NCI-H1105 treated with DMSO at 0.1 percent for 48 hours (cell line): Measurements from ENCODE around the gene ARCN1.

Source experiments
- DNase-seq: peaks from one replicate; lab custom pipeline; 2025; lab: John Stamatoyannopoulos, UW

The ARCN1 gene

DNA sequence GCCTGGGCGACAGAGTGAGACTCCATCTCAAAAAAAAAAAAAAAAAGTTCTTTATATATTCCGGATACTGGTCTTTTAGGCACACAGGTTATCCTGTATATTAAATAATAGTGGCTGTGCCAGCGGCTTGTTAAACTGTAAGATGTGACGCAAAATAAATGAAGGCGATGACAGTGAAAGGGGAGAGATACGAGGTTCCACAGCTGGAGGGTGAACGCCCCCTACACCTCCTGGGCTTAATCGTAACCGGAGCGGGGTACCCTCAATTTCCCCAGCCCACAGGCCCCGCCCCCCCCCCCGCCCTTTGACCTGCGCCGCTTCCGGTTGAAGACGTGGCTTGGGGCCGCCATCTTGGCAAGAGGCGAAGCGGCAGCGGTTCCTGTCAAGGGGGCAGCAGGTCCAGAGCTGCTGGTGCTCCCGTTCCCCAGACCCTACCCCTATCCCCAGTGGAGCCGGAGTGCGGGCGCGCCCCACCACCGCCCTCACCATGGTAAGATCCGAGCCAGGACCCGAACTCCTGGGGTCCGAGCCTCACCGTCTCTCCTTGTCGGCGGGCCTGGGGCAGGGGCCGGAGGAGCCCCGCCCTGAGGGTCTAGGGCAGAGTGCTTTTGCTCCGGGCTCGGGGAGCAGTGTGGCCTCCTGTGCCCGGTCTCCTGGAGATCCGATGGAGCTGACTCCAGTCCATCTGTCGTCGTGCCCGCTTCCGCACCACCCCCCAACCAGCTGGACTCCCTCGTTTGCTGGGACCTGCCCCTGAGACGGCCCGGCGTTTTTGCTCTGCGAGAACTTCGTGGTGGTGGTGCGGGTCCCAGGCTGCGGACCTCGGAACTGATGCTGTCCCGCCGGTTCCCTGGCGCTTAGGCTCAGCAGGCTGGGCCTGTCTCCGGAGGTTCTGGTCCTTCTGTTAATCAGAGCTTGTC, at the start of gene ARCN1:
Gene ARCN1, plus strand, starts transcription at position 349 of the 920 bp plus-strand sequence. Its CDS starts 139 bp downstream, at position 488.
- DNase-seq, result peak; percentile 90

- peak; percentile 44 for DNase-seq
Measured at GRCh38 chr11:118522571-118523072, 49.6 kb upstream of the ARCN1 start.

DNA sequence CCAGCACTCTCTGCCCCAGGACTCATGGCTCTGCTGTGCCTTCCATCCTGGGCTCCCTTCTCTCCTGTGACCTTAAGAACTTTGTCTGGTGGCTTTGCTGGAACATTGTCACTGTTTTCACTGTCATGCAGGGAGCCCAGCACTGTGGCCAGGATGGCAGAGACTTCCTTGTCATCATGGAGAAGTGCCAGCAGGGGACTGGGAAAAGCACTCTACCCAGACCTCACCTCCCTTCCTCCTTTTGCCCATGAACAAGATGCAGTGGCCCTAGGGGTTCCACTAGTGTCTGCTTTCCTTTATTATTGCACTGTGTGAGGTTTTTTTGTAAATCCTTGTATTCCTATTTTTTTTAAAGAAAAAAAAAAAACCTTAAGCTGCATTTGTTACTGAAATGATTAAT, 47.9 kb upstream of the ARCN1 start:
- DNase-seq, result no peak

GRCh38 chr11:118524757-118525470, 47.3 kb upstream of the ARCN1 start:
- DNase-seq, result peak; percentile 18

- DNase-seq, result no peak
Measured at GRCh38 chr11:118526688-118527087, 45.5 kb upstream of the ARCN1 start.

DNA sequence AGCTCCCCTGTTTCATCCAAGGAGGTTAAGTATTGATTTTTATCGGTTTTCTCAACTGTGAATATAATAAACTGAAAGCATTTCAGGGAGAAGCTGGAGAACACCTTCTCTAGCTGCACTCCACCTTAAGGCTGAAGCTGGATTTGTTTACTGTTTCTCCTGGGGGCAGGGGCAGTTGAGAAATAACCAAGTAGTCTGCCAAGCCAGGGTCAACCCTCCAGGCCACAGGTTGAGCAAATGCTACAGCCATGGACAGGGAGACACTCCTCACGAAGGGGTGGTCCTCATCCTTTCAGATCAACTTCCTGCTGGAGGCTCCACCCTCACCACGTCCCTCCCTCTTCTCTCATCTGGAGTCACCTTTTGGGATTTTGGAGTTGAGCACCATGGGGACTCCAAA, 45.1 kb upstream of the ARCN1 start, which contains the start of gene TTC36:
Gene TTC36, plus strand, starts transcription at position 366 of the 400 bp plus-strand sequence. Its CDS starts 21 bp downstream, at position 387.
- DNase-seq, result no peak

DNA sequence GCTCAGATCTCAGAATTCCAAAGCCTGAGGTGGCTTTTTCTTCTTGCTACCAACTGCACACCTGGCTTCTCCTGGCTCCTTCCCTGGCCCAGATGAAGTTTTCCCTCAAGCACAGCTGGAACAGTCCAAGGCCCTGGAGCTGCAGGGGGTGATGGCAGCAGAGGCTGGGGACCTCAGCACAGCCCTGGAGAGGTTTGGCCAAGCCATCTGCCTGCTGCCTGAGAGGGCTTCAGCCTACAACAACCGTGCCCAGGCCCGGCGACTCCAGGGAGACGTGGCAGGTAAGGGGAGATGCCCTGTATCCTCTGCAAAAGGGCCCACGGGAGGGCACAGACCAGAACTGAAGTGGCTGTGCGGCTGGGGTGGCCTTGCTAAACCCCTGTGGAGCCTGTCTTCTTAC, 43.7 kb upstream of the ARCN1 start:
- DNase-seq, result no peak

DNA sequence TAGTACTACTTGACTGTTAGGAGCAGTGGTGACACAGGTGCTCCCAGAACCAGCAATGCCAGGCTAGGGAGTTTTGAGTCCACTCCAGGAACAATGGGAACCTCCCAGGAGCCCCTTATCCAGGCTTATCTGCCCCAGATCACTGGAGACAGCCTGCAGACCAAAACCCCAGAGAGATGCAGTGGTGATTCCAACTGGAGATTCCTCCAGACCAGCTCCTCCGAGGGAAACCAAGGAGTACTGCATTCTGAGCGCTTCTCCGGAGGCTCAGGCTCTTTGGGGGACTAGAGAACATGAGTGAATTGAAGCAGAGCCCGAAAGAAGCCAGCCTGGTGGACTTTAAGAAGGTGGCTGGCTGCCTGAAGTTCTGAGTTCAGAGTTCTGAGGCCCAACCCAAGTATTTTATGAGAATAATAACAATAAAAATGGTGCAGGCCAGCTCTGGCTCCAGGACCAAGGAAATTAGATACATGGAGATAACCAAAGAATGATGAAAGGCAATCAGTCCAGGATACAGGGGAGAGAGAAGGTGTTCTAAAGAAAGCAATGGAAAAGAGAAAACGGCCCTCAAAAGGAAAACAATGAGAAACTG, 42.5 kb upstream of the ARCN1 start:
- peak; percentile 56 for DNase-seq

- DNase-seq, result peak; percentile 99
Measured at GRCh38 chr11:118530180-118530682, 42.0 kb upstream of the ARCN1 start.

GRCh38 chr11:118530683-118531596, 41.3 kb upstream of the ARCN1 start, which contains the start of gene TMEM25:
Gene TMEM25 (plus strand): TSS chr11:118531192. CDS start chr11:118531802, 610 bp downstream.
- DNase-seq, result peak; percentile 86

DNA sequence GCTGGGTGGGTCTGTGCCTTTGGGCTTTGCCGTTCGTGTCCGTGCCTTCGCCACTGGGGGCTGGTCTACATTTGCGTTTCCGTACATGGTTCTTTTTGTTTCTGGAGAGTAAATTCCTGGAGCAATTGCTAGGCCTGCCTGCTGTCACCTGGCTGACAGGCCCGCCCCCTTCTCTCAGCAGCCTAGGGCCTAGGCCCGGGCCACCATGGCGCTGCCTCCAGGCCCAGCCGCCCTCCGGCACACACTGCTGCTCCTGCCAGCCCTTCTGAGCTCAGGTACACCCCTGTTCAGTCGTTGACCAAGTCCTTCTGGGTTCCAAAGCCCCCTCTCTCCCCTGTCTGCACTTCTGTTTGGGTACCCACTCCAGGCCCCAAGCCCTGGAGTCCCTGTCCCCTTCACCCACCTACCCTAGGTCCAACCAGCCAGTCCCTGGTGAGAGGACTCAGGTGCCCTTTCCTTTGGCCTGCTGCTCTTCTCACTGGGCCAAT, 40.6 kb upstream of the ARCN1 start:
- peak; percentile 61 for DNase-seq

DNA sequence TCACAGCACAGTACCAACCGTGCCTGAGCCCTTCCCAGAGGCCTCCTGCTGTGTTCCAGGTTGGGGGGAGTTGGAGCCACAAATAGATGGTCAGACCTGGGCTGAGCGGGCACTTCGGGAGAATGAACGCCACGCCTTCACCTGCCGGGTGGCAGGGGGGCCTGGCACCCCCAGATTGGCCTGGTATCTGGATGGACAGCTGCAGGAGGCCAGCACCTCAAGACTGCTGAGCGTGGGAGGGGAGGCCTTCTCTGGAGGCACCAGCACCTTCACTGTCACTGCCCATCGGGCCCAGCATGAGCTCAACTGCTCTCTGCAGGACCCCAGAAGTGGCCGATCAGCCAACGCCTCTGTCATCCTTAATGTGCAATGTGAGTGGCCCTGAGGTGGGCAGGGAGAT, 40.1 kb upstream of the ARCN1 start:
- no peak for DNase-seq

GRCh38 chr11:118532852-118533768, 39.1 kb upstream of the ARCN1 start:
- DNase-seq, result no peak

DNA sequence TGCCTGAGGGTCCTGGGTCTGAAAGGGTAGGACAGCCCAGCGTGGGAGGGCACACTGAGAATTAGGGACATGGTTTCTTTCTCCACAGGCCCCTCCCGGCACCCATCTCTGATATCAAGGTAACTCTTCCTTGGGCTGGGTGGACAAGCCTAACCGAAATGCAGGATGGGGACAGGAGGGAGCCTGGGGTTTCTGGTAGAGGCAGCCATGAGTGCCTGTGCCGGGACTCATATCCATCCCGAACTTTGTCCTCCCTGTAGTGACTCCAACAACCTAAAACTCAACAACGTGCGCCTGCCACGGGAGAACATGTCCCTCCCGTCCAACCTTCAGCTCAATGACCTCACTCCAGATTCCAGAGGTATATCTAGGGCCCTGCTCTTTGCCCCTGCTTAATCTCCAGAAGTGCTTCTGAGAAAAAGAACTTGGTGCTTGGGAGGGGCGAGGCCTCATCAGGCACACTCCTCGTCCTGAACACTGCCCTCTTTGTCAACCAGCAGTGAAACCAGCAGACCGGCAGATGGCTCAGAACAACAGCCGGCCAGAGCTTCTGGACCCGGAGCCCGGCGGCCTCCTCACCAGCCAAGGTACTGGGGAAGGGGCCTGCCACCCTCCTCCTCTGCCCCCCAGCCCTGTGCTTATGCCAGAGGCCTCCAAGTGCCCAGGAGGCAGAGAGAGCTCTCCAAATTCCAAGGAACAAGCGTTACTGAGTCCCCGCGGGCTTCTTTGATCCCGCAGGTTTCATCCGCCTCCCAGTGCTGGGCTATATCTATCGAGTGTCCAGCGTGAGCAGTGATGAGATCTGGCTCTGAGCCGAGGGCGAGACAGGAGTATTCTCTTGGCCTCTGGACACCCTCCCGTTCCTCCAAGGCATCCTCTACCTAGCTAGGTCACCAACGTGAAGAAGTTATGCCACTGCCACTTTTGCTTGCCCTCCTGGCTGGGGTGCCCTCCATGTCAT, 38.2 kb upstream of the ARCN1 start:
- no peak for DNase-seq

- DNase-seq, result no peak
Measured at GRCh38 chr11:118535261-118535660, 36.9 kb upstream of the ARCN1 start.

GRCh38 chr11:118536726-118537125, 35.5 kb upstream of the ARCN1 start:
- no peak for DNase-seq

DNA sequence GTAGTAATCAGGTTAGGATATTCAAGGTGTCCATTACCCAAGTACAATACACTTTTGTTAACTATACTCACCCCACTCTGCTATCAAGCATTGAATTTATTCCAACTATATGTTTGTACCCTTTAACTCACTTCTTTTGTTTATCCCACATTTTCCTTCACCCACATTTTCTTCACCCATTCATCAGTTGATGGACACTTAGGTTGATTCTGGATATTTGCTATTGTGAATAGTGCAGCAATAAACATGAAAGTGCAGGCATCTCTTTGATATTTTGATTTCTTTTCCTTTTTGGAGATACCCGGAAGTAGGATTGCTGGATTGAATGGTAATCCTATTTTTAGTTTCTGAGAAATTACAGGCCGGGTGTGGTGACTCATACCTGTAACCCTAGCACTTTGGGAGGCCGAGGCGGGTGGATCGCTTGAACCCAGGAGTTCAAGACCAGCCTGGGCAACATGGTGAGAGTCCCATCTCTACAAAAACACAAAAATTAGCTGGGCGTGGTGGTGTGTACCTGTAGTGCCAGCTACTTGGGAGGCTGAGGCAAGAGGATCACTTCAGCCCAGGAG, 34.7 kb upstream of the ARCN1 start:
- DNase-seq, result no peak

GRCh38 chr11:118544010-118544646, 28.1 kb upstream of the ARCN1 start:
- no peak for DNase-seq
